HEK293 (cell line): ENCODE measurements around the gene IGIP.
A peak's percentile ranks its signal among the peaks of the same experiment; 100 is the strongest.

Experiments
- GFI1B ChIP-seq: fragments of 450-650 bp; formaldehyde crosslinking; IDR thresholded peaks from 2 replicates; pipeline ENCODE4 v1.5.1; 2016; ENCODE audit warnings: missing biosample characterization, missing genetic modification characterization
- GLIS2 ChIP-seq: fragments of 450-650 bp; formaldehyde crosslinking; IDR thresholded peaks from 2 replicates; pipeline ENCODE4 v1.5.1; 2016; ENCODE audit warnings: missing biosample characterization, missing genetic modification characterization
- KLF10 ChIP-seq: fragments of 450-650 bp; IDR thresholded peaks from 2 replicates; pipeline ENCODE4 v1.5.1; 2018; ENCODE audit warnings: missing biosample characterization, mild to moderate bottlenecking, missing genetic modification characterization
- KLF16 ChIP-seq: fragments of 450-650 bp; formaldehyde crosslinking; IDR thresholded peaks from 2 replicates; pipeline ENCODE4 v1.5.1; 2017; ENCODE audit warnings: missing biosample characterization, missing genetic modification characterization
- OSR2 ChIP-seq: fragments of 450-650 bp; formaldehyde crosslinking; IDR thresholded peaks from 2 replicates; pipeline ENCODE4 v1.5.1; 2016; ENCODE audit warnings: missing biosample characterization, missing genetic modification characterization
- REPIN1 ChIP-seq: fragments of 450-650 bp; formaldehyde crosslinking; IDR thresholded peaks from 2 replicates; pipeline ENCODE4 v1.5.1; 2017; ENCODE audit warnings: missing biosample characterization, missing genetic modification characterization, low read depth
- WT1 ChIP-seq: fragments of 450-650 bp; formaldehyde crosslinking; IDR thresholded peaks from 2 replicates; pipeline ENCODE4 v1.5.1; 2016; ENCODE audit warnings: missing biosample characterization, missing genetic modification characterization
- ZIC2 ChIP-seq: fragments of 450-650 bp; formaldehyde crosslinking; IDR thresholded peaks from 2 replicates; pipeline ENCODE4 v1.5.1; 2016; ENCODE audit warnings: missing biosample characterization, missing genetic modification characterization
- ZNF132 ChIP-seq: fragments of 450-650 bp; formaldehyde crosslinking; IDR thresholded peaks from 2 replicates; pipeline ENCODE4 v1.5.1; 2017; ENCODE audit warnings: missing biosample characterization, missing genetic modification characterization, borderline replicate concordance
- ZNF155 ChIP-seq: fragments of 450-650 bp; formaldehyde crosslinking; IDR thresholded peaks from 2 replicates; pipeline ENCODE4 v1.5.1; 2016; ENCODE audit warnings: missing biosample characterization, missing genetic modification characterization
- ZNF174 ChIP-seq: fragments of 450-650 bp; formaldehyde crosslinking; IDR thresholded peaks from 2 replicates; pipeline ENCODE4 v1.5.0; 2017; ENCODE audit warnings: missing biosample characterization, mild to moderate bottlenecking, missing genetic modification characterization
- ZNF211 ChIP-seq: fragments of 450-650 bp; formaldehyde crosslinking; IDR thresholded peaks from 2 replicates; pipeline ENCODE4 v1.5.1; 2016; ENCODE audit warnings: low read depth, missing biosample characterization, missing genetic modification characterization
- ZNF223 ChIP-seq: fragments of 450-650 bp; formaldehyde crosslinking; IDR thresholded peaks from 2 replicates; pipeline ENCODE4 v1.5.1; 2016; ENCODE audit warnings: missing biosample characterization, missing genetic modification characterization
- ZNF23 ChIP-seq: fragments of 450-650 bp; formaldehyde crosslinking; IDR thresholded peaks from 2 replicates; pipeline ENCODE4 v1.5.1; 2016; ENCODE audit warnings: missing biosample characterization, missing genetic modification characterization, borderline replicate concordance
- ZNF274 ChIP-seq, 2 experiments: fragments of 200-500 bp in 1 of 2; fragments of 450-650 bp in 1 of 2; sonication (Bioruptor generic) in 1 of 2; formaldehyde crosslinking in 1 of 2; IDR thresholded peaks; 2 replicates each; pipeline versions ENCODE4 v1.5.1 to v1.6.1; 2014 to 2016; ENCODE audit warnings: borderline replicate concordance in 1 of 2, inconsistent platforms in 1 of 2, low read length in 1 of 2, missing biosample characterization in 1 of 2, missing genetic modification characterization in 1 of 2
- ZNF350 ChIP-seq: fragments of 450-650 bp; formaldehyde crosslinking; IDR thresholded peaks from 2 replicates; pipeline ENCODE4 v1.5.0; 2017; ENCODE audit warnings: missing biosample characterization, mild to moderate bottlenecking, missing genetic modification characterization
- ZNF404 ChIP-seq: fragments of 450-650 bp; formaldehyde crosslinking; IDR thresholded peaks from 2 replicates; pipeline ENCODE4 v1.5.1; 2017; ENCODE audit warnings: missing biosample characterization, missing genetic modification characterization
- ZNF423 ChIP-seq: fragments of 450-650 bp; formaldehyde crosslinking; IDR thresholded peaks from 2 replicates; pipeline ENCODE4 v1.5.1; 2016; ENCODE audit warnings: missing biosample characterization, missing genetic modification characterization
- ZNF48 ChIP-seq: fragments of 450-650 bp; formaldehyde crosslinking; IDR thresholded peaks from 2 replicates; pipeline ENCODE4 v1.5.1; 2016; ENCODE audit warnings: missing biosample characterization, missing genetic modification characterization
- ZNF514 ChIP-seq: fragments of 450-650 bp; formaldehyde crosslinking; IDR thresholded peaks from 2 replicates; pipeline ENCODE4 v1.5.1; 2016; ENCODE audit warnings: missing biosample characterization, missing genetic modification characterization
- ZNF544 ChIP-seq: fragments of 450-650 bp; formaldehyde crosslinking; IDR thresholded peaks from 2 replicates; pipeline ENCODE4 v1.5.0; 2017; ENCODE audit warnings: missing biosample characterization, missing genetic modification characterization
- ZNF560 ChIP-seq: fragments of 450-650 bp; formaldehyde crosslinking; IDR thresholded peaks from 2 replicates; pipeline ENCODE4 v1.5.1; 2017; ENCODE audit warnings: missing biosample characterization, missing genetic modification characterization, borderline replicate concordance
- ZNF623 ChIP-seq: fragments of 450-650 bp; formaldehyde crosslinking; IDR thresholded peaks from 2 replicates; pipeline ENCODE4 v1.5.1; 2016; ENCODE audit warnings: missing biosample characterization, missing genetic modification characterization
- ZNF837 ChIP-seq: fragments of 450-650 bp; formaldehyde crosslinking; IDR thresholded peaks from 2 replicates; pipeline ENCODE4 v1.5.1; 2016; ENCODE audit warnings: missing biosample characterization, missing genetic modification characterization
- ZSCAN30 ChIP-seq: fragments of 450-650 bp; IDR thresholded peaks from 2 replicates; pipeline ENCODE4 v1.5.1; 2018; ENCODE audit warnings: missing biosample characterization, mild to moderate bottlenecking, missing genetic modification characterization, moderate library complexity
- TF ChIP-seq, protein P1 (sequence below): sonication (generic); formaldehyde crosslinking; IDR thresholded peaks from 2 replicates; pipeline ENCODE4 v1.8.1; 2022; ENCODE audit warnings: mild to moderate bottlenecking, moderate library complexity, missing genetic modification reagents
- TF ChIP-seq, protein P2 (sequence below): fragments of 450-650 bp; formaldehyde crosslinking; IDR thresholded peaks from 2 replicates; pipeline ENCODE4 v1.5.1; 2016; ENCODE audit warnings: missing biosample characterization, missing genetic modification characterization
- TF ChIP-seq, protein P3 (sequence below): fragments of 450-650 bp; formaldehyde crosslinking; IDR thresholded peaks from 2 replicates; pipeline ENCODE4 v1.5.1; 2016; ENCODE audit warnings: missing biosample characterization, missing genetic modification characterization
- TF ChIP-seq, protein P4 (sequence below): fragments of 450-650 bp; formaldehyde crosslinking; IDR thresholded peaks from 2 replicates; pipeline ENCODE4 v1.5.1; 2016; ENCODE audit warnings: missing biosample characterization, missing genetic modification characterization
- TF ChIP-seq, protein P5 (sequence below): fragments of 450-650 bp; formaldehyde crosslinking; IDR thresholded peaks from 2 replicates; pipeline ENCODE4 v1.5.1; 2016; ENCODE audit warnings: missing biosample characterization, missing genetic modification characterization
- TF ChIP-seq, protein P6 (sequence below): fragments of 450-650 bp; formaldehyde crosslinking; IDR thresholded peaks from 2 replicates; pipeline ENCODE4 v1.5.1; 2016; ENCODE audit warnings: missing biosample characterization, missing genetic modification characterization, low read depth
- TF ChIP-seq, protein P7 (sequence below): fragments of 450-650 bp; formaldehyde crosslinking; IDR thresholded peaks from 2 replicates; pipeline ENCODE4; 2016; ENCODE audit warnings: missing biosample characterization, missing genetic modification characterization

The IGIP gene

DNA sequence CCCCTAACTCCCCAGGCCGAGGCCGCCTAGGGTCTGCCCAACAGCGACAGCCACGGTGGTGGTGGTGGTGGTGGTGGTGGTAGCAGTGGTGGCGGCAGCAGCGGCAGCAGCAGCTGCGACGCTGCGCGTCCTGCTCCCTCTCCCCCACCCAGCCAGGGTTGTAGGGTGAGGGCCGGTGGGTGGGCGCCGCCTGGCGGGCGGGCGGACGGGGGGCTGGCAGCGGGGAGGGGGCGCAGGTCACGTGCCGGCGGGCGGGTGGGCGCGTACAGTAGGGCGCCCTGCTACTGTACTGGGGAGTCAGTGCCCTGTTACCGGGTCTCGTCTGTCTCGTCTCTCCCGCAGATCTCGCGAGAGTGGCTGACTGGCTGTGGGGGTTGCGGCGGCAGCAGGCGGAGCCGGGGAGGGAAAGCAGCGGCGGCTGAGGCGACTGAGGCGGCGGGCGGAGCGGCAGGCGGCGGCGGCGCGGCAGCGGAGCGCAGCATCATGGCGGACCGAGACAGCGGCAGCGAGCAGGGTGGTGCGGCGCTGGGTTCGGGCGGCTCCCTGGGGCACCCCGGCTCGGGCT, 12.0 kb upstream of the IGIP start, which contains the start of gene PURA (continued):
- TF ChIP-seq, protein P1, sequence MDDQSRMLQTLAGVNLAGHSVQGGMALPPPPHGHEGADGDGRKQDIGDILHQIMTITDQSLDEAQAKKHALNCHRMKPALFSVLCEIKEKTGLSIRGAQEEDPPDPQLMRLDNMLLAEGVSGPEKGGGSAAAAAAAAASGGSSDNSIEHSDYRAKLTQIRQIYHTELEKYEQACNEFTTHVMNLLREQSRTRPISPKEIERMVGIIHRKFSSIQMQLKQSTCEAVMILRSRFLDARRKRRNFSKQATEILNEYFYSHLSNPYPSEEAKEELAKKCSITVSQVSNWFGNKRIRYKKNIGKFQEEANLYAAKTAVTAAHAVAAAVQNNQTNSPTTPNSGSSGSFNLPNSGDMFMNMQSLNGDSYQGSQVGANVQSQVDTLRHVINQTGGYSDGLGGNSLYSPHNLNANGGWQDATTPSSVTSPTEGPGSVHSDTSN (CRISPR knock-in tag): peak; percentile 28; the same call in 1 of the 2 replicates
- TF ChIP-seq ZNF174 (tag by site-specific recombination) (no peak), ZSCAN30 (tag by site-specific recombination) (peak; percentile 28; the same call in 1 of the 2 replicates), ZNF514 (no peak), KLF16 (tag by site-specific recombination) (peak; percentile 80), ZNF223 (tag by site-specific recombination) (no peak), GFI1B (no peak), ZNF132 (tag by site-specific recombination) (no peak), OSR2 (peak; percentile 86), ZNF350 (tag by site-specific recombination) (no peak), ZNF837 (no peak), ZIC2 (tag by site-specific recombination) (peak; percentile 78), ZNF155 (tag by site-specific recombination) (no peak), KLF10 (no peak), WT1 (no peak), ZNF274 (IDR thresholded peaks at IDR 0.05; ENCODE audit: low read length) (no peak), ZNF274 (tag by site-specific recombination; IDR thresholded peaks at IDR 0.05; ENCODE audit: borderline replicate concordance) (no peak), ZNF211 (no peak), REPIN1 (tag by site-specific recombination) (no peak), ZNF544 (tag by site-specific recombination) (no peak), ZNF404 (tag by site-specific recombination) (no peak), ZNF423 (tag by site-specific recombination) (peak; percentile 53; the same call in 1 of the 2 replicates), ZNF623 (tag by site-specific recombination) (no peak), GLIS2 (tag by site-specific recombination) (peak; percentile 5), ZNF560 (tag by site-specific recombination) (no peak), ZNF23 (tag by site-specific recombination) (no peak), ZNF48 (tag by site-specific recombination) (no peak)
- TF ChIP-seq, protein P2, sequence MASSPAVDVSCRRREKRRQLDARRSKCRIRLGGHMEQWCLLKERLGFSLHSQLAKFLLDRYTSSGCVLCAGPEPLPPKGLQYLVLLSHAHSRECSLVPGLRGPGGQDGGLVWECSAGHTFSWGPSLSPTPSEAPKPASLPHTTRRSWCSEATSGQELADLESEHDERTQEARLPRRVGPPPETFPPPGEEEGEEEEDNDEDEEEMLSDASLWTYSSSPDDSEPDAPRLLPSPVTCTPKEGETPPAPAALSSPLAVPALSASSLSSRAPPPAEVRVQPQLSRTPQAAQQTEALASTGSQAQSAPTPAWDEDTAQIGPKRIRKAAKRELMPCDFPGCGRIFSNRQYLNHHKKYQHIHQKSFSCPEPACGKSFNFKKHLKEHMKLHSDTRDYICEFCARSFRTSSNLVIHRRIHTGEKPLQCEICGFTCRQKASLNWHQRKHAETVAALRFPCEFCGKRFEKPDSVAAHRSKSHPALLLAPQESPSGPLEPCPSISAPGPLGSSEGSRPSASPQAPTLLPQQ (tag by site-specific recombination): 0 out of 2 replicates have a peak, but pooled peaks have one; percentile 29
- TF ChIP-seq, protein P3, sequence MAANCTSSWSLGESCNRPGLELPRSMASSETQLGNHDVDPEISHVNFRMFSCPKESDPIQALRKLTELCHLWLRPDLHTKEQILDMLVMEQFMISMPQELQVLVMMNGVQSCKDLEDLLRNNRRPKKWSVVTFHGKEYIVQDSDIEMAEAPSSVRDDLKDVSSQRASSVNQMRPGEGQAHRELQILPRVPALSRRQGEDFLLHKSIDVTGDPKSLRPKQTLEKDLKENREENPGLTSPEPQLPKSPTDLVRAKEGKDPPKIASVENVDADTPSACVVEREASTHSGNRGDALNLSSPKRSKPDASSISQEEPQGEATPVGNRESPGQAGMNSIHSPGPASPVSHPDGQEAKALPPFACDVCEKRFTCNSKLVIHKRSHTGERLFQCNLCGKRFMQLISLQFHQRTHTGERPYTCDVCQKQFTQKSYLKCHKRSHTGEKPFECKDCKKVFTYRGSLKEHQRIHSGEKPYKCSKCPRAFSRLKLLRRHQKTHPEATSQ (tag by site-specific recombination): no peak
- TF ChIP-seq, protein P4, sequence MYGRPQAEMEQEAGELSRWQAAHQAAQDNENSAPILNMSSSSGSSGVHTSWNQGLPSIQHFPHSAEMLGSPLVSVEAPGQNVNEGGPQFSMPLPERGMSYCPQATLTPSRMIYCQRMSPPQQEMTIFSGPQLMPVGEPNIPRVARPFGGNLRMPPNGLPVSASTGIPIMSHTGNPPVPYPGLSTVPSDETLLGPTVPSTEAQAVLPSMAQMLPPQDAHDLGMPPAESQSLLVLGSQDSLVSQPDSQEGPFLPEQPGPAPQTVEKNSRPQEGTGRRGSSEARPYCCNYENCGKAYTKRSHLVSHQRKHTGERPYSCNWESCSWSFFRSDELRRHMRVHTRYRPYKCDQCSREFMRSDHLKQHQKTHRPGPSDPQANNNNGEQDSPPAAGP (tag by site-specific recombination): no peak; the same call in 1 of the 2 replicates
- TF ChIP-seq, protein P5, sequence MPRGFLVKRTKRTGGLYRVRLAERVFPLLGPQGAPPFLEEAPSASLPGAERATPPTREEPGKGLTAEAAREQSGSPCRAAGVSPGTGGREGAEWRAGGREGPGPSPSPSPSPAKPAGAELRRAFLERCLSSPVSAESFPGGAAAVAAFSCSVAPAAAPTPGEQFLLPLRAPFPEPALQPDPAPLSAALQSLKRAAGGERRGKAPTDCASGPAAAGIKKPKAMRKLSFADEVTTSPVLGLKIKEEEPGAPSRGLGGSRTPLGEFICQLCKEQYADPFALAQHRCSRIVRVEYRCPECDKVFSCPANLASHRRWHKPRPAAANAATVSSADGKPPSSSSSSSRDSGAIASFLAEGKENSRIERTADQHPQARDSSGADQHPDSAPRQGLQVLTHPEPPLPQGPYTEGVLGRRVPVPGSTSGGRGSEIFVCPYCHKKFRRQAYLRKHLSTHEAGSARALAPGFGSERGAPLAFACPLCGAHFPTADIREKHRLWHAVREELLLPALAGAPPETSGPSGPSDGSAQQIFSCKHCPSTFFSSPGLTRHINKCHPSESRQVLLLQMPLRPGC (tag by site-specific recombination): no peak
- TF ChIP-seq, protein P6, sequence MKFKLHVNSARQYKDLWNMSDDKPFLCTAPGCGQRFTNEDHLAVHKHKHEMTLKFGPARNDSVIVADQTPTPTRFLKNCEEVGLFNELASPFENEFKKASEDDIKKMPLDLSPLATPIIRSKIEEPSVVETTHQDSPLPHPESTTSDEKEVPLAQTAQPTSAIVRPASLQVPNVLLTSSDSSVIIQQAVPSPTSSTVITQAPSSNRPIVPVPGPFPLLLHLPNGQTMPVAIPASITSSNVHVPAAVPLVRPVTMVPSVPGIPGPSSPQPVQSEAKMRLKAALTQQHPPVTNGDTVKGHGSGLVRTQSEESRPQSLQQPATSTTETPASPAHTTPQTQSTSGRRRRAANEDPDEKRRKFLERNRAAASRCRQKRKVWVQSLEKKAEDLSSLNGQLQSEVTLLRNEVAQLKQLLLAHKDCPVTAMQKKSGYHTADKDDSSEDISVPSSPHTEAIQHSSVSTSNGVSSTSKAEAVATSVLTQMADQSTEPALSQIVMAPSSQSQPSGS: no peak
- TF ChIP-seq, protein P7, sequence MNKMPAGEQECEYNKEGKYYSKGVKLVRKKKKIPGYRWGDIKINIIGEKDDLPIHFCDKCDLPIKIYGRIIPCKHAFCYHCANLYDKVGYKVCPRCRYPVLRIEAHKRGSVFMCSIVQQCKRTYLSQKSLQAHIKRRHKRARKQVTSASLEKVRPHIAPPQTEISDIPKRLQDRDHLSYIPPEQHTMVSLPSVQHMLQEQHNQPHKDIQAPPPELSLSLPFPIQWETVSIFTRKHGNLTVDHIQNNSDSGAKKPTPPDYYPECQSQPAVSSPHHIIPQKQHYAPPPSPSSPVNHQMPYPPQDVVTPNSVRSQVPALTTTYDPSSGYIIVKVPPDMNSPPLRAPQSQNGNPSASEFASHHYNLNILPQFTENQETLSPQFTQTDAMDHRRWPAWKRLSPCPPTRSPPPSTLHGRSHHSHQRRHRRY (tag by site-specific recombination): no peak
